Left kidney (tissue), 2 donors: Measurements from ENCODE around the gene PARM1. TPM values are rescaled to one million over a fixed set of nuclear protein-coding genes. Genes with fewer than 3 reads are reported as not detected.

Experiments used
- DNase-seq: peaks from one replicate; pipeline ENCODE4 v3.0.0-alpha.2; 2013
- polyA plus RNA-seq: library from polyadenylated mRNA; unstranded; fragments of 120-200 nt; gene quantifications from one replicate; pipeline ENCODE4 v1.2.1, GENCODE V29; 2013; ENCODE audit not compliant: insufficient read length

PARM1 gene
- polyA plus RNA-seq, 1 donor = 47.6 TPM

DNA sequence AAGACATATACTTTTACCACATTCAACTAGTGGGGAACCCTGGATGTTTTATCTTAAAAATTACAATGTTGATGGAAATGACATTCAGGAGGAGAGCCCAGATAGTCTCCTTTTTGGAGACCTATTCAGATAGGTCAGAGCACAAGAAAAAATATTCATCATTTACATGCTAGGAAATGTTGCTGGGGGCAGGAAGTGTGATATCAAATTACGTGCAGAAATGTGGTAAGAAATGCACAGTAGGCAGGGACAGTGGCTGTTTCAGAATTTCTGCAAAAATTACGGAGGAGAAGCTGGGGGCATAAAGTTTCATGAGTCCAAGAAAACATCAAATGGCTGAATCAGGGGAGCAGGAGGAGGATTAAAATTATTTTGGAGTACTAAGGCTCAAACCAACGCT lies 8.2 kb downstream of the PARM1 start:
- DNase-seq = no peak

DNA sequence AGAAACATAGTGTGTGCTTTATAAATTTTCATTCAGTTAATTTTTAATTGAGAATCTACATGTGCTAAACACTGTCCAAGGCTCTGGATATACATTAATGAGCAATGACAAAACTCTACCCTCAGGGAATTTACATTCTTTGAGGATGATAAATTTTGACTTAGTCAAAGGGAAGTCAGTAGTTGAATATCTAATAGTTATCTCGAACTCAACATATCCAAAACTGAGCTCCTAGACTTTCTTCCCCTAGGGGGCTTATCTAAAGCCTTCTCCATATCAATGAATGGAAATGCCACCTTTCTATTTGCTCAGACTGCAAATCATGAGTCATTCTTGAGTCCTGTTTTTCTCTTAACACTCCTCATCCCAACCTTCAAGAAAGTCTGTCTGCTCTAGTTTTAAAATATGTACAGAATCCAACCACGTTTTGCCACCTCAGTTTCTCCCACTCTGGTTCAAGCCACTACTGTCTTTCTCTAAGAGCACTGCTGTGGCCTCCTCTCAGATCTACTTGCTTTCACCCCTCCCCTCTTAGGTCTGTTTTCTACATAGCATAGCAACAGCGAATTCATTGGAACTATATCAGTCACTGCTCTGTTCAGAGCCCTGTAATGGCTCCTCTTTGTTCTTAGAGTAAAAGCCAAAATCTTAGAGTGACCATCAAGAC lies 9.5 kb downstream of the PARM1 start:
- DNase-seq = no peak

DNA sequence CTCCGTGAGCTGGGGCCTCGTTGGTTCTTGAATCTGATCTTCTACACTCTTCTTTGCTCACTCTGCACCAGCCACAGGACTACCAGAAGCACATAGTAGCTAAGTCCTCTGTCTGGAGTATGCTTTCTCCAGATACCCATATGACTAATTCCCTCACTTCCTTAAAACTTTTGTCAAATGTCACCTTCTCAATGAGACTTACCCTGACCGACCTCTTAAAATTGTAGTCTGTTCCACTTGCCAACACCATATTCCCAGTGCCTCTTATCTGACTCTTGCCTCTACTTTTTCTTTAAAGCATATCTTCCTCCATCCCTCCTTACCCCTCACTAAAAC lies 10.0 kb downstream of the PARM1 start:
- no peak for DNase-seq

DNA sequence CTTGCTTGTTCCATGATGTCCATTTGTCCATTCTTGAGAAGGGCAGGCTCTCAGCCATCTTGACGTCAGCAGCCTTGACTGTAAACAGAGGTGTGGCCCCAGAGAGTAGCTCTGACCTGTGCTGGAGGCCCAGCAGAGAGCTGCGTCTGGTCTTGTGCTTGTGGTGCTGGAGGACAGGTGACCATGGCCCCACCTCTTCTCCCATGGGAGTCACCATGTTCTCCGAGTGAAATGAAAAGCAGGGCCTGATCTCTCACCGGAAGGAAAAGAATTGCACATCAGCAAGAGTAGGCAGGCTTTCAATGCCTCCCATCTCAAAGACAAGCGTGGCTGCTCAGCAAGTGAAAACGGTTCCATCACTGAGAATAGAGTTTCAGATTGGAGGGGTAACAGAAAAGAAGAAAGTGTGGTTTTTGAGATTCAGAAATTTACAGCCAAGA lies 11.5 kb downstream of the PARM1 start:
- no peak for DNase-seq

DNA sequence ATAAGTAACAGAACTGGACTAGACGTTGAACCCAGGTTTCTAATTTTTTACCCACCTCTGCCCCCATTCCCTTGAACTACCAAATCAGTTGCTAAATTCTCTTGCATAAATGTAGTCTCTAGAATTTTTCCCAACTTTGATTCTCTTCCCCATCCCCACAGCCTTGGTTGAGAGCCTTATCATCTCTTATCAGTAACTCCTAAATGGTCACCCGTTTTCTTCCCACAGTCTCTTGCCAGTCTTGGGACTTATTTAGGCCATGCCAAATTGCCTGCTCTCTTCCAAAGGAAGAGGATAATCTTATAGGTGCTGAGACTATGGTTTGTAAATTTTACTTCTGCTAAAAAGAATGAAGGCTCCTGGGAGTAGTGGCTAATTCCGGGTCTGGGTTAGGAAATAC lies 13.3 kb downstream of the PARM1 start:
- no peak for DNase-seq

DNA sequence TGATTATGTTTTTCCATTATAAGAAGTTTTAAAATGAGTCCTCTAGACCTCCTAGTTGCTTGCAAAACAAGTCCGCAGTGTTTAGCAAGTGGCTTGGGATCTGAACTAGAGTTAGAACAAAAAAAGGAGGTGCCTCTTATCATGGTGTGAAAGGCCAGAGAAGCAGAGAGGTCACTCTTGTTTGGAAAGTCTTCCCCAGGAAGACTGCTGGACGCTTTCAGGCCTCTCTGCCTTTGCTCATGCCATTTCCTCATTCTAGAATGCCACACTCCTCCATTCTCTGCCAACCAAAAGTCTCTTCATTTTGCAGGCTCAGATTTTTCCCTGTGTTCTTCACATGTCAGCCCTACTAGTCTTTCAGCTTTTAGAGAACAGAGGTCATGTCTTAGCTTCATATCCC lies 14.9 kb downstream of the PARM1 start:
- no peak for DNase-seq

DNA sequence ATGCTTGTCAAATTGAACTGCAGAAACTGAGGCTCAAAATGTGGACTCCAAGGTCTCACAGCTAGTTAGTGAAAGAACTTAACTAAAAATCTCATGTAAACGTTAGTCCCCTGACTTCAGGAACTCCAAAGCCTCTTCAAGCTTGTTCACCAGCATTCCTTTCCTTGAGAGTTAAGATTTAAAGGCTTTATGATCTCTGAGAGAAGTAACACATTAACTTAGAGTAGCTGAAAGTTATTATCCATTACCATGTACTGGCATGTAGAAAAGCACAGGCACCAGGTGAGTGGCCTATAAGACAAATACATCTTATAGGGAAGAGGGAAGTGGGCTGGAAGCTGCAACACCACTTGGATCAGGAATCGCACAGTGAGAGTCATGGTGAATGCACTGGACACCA lies 15.3 kb downstream of the PARM1 start:
- DNase-seq = peak; percentile 38

DNA sequence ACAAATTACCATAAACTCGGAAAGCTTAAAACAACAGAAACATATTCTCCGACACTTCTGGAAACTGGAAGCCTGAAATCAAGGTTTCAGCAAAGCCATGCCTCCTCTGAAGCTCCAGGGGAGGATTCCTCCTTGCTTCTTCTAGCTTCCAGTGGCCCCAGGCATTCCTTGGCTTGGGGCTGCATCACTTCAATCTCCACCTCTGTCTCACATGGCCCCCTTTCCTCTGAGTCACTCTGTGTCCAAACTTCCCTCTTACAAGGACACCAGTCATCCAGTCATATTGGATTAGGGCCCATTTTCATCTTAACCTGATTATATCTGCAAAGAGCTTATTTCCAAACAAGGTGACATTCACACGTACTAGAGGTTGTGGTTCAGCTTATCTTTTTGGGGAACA lies 17.3 kb downstream of the PARM1 start:
- no peak for DNase-seq

DNA sequence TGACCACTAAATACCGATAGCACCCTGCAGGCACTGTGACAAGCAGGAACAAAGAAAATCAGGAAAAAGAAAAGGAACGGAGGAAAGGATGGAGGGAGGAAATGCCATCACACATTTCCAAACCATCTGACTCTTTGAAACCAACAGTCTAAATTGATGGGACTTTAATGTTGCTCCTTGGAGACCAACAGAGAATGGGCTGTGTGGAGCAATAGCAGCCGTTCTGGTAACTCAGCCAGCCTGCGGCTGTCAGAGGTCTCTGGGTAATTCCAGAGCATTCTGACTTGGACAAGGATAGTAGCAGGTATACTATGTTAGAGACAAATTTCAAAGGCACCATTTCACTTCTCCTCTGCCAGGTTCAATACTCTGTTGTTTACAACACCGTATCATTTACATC lies 18.0 kb downstream of the PARM1 start:
- DNase-seq = no peak

DNA sequence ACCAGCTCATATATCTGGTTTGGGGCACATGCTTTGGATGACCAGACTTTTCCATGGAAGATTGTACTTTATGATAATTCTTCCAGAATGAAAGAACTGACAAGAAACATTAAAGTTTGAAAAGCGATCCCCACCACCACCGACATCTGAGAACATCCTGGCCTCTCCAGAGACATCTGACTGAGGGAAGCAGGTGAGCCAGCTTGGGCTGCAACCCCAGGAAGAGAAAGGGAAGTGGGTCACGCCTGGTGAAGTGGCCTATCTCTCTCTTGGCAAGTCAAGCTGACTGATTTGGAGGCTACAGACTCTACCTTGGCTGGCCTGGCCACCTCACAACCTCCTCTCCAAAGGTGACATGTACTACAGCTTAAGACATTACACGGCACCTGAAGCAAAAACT lies 20.7 kb downstream of the PARM1 start:
- DNase-seq = no peak

DNA sequence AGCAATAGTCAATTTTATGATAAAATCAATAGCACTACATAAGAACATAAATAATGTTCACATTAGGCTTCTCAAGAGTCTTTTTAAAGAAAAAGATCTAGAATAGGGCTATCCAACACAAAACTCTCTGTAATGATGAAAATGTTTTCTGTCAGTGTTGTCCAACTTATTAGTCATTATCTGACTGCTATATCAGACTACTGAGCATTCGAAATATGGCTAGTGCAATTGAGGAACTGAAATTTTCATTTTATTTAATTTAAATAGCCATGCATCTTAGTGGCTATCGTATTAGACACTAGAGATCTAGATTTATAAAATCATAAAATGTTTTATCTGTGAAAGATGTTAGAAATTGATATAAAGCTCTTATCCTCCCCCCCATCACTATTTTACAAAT lies 26.0 kb downstream of the PARM1 start:
- DNase-seq = no peak

DNA sequence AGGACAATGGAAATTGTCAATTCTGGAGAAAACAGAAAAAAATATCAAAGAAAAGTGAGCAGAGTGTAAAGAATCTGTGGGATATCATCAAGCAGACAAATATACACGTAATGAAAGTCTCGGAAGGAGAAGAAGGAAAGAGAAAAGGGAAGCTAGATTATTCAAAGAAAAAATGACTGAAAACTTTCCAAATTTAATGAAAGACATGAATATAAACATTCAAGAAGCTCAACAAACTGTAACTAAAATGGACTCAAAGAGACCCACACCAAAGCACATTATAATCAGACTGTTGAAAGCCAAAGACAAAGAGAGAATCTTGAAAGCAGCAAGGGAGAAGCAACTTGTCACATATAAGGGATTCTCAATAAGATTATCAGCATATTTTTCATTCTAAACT lies 28.3 kb downstream of the PARM1 start:
- no peak for DNase-seq

DNA sequence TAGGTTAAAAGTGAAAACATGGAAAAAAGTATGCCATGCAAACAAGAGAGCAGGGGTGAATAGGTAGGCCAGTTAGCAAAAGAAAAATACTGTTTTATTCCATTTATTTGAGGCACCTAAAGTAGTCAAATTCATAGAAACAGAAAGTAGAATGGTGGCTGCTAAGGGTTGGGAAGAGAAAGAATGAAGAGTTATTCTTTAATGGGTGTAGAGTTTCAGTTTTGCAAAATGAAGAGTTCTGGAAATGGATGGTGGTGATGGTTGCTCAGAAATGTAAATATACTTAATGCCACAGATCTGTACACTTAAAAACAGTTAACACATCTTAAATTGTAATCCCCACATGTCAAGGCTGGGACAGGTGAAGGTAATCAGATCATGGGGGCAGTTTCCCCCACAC lies 29.7 kb downstream of the PARM1 start:
- no peak for DNase-seq

DNA sequence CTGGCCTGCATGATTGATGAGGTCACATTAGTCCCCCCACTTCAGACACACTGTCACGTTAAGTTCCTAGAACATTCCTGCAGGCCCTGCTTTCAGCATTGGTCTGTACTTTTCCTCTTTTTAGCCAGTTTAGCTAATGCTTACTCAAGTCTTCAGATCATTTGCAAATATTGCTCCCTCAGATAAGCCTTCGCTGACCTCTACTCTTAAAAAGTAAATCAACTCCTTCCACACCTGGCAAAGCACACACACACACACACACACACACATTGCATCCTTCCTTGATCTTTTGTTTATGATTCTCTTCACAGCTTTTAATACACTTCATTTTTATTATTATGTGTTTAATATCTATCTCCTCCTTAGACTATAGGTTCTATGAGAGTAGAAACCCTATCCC lies 31.4 kb downstream of the PARM1 start:
- DNase-seq = no peak

DNA sequence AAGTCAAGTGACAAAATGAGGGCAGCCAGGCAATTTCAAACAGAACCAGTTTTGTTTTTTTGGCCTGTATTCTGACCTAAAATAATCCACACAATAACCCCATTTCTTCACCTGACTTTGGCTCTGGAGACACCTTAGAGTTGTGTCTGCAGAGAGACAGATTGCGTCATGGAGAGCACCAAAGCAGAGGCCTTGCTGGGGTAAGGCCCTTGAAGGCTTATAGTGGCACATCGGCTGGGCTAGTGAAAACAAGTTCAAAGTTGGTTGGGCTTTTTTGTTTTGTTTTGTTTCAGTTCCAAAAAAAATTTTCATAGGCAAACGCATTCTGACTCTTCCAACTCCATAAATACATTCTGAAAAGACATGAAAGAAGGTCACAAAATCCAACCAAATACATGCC lies 34.4 kb downstream of the PARM1 start:
- no peak for DNase-seq

DNA sequence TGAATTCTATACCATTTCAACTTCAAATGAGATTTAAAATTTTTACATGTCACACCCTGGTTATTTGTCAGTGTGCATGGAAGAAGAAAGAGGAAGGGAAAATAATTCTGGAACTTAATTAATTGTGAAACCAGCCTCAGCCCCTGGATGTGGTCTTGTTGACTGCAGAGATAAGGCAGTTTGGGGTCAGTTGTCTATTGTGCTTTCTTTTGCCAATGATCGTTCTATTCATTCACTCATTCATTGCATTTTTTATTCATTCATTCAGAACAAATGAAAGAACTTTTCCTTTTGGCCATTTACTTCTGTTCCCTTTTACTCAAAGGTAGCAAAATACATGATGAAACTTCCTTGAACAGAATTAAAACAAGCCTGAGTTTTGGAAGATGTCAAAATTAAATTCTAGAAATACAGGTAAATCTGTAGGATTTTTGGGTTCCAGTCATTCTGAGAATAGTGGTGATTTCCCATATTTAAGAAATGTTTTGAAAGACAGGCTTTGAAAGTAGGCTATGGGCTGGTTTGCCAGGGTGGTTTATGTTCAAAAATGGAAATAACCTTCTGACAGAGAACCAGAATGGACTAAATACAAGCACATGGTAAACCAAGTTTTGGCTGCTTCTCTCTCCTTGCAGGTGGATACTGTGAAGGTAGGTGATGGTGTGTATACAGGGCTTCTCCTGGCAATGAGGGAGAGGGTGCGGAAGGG lies 35.7 kb downstream of the PARM1 start:
- no peak for DNase-seq

DNA sequence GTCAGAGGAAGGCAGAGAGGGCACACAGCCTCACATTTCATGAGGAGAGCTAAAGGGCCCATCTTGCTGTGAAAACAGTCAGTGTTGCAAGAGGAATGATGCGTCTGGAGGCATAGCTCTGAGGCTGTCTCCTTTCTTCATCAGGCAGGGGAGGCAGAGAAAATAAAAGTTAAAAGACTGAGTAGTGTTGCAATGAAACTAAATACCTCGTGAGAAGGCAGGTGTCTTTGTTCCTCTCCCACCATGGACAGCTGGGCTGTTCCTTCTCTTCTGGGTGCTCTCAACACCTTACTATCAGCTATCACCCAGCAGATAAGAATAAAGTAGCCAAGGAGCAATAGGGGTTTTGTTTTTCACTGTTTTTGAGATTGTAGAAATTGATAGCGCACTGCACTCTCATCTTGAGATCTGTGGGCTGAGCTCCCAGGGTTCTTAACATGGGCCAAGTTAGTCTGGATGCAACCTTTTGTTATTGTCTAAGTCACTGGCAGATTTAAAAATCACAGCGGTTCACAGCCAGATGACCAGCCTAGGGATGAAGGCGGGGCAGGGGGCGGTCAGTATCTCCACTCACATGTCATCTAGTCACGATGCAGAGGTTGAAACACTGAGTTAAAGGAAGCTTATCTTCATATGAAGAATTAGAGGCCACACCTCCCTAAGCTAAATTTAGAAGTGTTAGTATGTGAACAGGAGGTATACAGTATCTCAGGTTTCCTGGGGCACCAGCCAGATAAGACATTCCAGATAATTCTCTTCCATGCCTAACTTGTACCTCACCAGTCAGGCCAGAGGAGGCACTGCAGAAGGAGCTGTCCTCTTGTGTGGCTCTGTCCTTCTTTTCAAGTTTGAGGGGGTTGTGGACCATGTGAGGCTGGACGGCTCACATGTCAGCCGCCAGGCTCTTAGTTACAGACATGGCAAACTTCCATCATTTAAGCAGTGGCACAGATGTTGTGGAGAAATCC lies 36.9 kb downstream of the PARM1 start:
- DNase-seq = peak; percentile 13

DNA sequence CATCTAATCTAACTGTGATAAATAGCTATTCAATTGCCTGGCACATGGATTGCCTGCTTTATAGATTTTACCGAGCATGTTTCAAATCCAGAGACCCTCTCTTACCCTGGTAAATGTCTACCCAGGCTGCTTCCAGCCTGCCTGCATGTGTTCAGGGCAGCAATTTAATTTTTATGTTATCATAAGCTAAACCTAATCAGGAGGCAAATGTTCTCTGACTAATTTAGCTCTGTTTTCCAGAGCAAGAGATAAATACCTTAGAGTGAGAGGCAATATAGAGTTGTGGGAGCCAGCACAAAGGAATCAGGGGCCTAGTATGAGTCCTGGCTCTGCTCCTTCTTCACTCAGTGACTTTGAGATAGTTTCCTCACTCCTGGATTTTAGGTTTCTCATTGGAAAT lies 37.7 kb downstream of the PARM1 start:
- DNase-seq = no peak

DNA sequence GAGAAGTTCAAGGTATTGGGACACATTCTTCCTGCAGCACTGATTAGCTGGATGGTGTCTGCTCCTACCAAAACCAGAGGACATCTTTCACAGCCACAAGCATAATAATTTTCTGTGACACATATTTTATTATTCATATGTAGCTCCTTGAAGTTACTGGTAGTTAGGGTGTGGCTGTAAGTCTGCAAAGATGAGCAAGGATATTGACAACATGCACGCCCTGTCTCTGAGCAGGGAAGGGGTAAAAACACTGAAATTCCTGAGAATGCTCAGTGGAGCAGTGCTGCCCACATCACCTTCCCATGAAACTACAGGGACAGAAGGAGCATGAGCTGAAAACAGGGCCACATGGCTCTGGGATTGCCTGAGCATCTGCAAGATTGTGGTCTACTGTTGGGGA lies 38.9 kb downstream of the PARM1 start:
- DNase-seq = no peak

DNA sequence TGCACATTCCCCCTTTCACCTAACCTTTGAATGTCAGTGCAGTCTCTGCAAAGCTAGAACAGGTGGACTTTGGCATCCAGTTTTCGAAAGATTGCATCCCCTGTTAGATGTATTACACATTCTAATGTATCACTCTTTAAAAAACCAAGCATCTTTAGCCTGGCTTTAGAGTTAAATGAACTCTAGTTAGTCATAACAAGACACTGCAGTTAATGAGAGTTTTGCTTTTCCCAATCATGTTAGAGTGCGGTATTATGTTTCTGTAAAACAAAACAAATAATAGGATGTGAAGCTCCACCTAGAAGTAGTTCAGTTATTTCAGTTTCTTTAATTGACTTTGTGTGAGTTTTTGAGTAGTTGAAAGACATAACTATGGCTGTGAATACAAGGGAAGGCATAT lies 42.2 kb downstream of the PARM1 start:
- DNase-seq = no peak

DNA sequence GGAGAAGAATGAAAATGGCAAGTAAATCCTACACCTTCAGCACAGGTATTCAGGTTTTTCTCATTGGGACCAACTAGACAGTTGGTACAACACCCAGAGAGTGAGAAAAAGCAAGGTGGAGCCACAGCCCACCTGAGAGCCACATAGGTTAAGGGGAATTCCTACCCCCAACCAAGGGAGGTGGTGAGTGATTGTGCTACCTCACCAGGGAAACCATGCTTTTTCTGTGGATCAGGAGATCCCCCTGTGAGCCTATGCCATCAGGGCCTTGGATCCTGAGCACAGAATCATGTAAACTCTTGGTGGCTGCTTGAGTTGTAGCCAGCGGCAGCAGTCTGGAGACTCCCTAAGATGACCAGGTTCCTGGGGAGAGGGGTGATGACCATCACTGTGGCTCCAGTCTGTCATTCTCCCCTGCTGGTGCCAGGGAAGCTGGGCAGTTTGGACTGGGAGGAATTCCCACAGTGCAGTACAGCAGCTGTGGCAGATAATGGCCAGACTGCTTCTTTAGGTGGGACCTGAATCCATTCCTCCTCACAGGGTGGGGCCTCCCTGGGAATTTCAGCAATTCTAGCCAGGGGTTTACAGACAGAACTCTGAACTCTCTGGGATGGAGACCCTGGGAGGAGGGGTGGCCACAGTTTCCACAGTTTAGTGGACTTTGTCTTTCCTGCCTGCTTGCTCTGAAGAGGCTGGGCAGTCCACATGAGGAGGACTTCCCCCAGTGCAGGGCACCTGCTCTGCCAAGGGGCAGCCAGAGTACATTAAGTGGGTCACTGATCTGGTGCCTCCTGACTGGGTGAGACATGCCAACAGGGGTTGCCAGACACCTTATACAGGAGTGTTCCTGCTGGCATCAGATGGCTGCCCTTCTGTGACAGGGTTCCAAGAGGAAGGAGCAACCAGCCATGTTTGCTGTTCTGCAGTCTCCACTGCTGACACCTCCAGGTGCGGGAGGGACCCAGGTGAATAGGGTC lies 43.2 kb downstream of the PARM1 start:
- DNase-seq = no peak
